GM10248 (cell line): ENCODE measurements around the gene FRMD3.

Source experiments
- CTCF ChIA-PET: fragments of 300-600 bp; sonication (Branson Sonifier 250); formaldehyde crosslinking; extraction: SDS; loops from one replicate; lab custom pipeline; 2021; ENCODE audit warnings: antibody characterized with exemption; lab: Yijun Ruan, JAX
- POLR2A ChIA-PET: fragments of 350-650 bp; sonication (Branson Sonifier 250); formaldehyde crosslinking; extraction: SDS; loops from one replicate; lab custom pipeline; 2020; ENCODE audit warnings: antibody characterized with exemption; lab: Yijun Ruan, JAX
- DNase-seq: peaks from one replicate; pipeline ENCODE4 v3.0.0; 2012; ENCODE audit errors: extremely low spot score
- CTCF ChIP-seq: IDR thresholded peaks from 2 replicates; pipeline ENCODE4 v1.5.1; 2012; ENCODE audit warnings: mild to moderate bottlenecking, low read depth; ENCODE audit errors: extremely low read depth, missing control alignments, control extremely low read depth

Gene FRMD3

GRCh38 chr9:83458530-83458929 is 79.7 kb downstream of the FRMD3 start:
- ChIA-PET POLR2A (no interaction called here), CTCF (interaction anchor here (0.9 to 1.3 kb wide), 3 partner anchors 9 to 62 kb away, joined by 3 read pairs; no protein-coding TSS in a partner anchor)
- no peak for TF ChIP-seq CTCF
- no peak for DNase-seq

GRCh38 chr9:83457005-83457404 is 81.2 kb downstream of the FRMD3 start:
- ChIA-PET CTCF (interaction anchor here (1.0 to 1.5 kb wide), 2 partner anchors 12 to 86 kb away, joined by 4 to 5 read pairs; no protein-coding TSS in a partner anchor), POLR2A (no interaction called here)
- no peak for TF ChIP-seq CTCF
- DNase-seq = no peak

GRCh38 chr9:83456226-83456625 is 82.0 kb downstream of the FRMD3 start:
- POLR2A ChIA-PET = no interaction called here
- no peak for DNase-seq
- no peak for TF ChIP-seq CTCF
- CTCF ChIA-PET = interaction anchor here (1.0 to 1.5 kb wide), 2 partner anchors 11 to 87 kb away, joined by 4 to 5 read pairs; no protein-coding TSS in a partner anchor

GRCh38 chr9:83454076-83454475 is 84.1 kb downstream of the FRMD3 start:
- no peak for TF ChIP-seq CTCF
- CTCF ChIA-PET = no interaction called here
- POLR2A ChIA-PET = no interaction called here
- no peak for DNase-seq

GRCh38 chr9:83451308-83451707 is 86.9 kb downstream of the FRMD3 start:
- CTCF ChIA-PET = no interaction called here
- POLR2A ChIA-PET = no interaction called here
- no peak for DNase-seq
- TF ChIP-seq CTCF = no peak

- POLR2A ChIA-PET = no interaction called here
- no peak for DNase-seq
- CTCF ChIA-PET = interaction anchor here (0.9 to 1.6 kb wide), 3 partner anchors 8 to 15 kb away, joined by 3 to 4 read pairs (median 3); no protein-coding TSS in a partner anchor
- no peak for TF ChIP-seq CTCF
Measured at GRCh38 chr9:83449983-83450382, 88.2 kb downstream of the FRMD3 start.
